HEK293 (cell line): ENCODE results near the gene TYSND1.
A peak's percentile ranks its signal among the peaks of the same experiment; 100 is the strongest.

Experiments used
- CTCF ChIA-PET: fragments of 350-600 bp; formaldehyde crosslinking; extraction: SDS; loops from one replicate; lab custom pipeline; 2021; ENCODE audit warnings: antibody characterized with exemption; lab: Yijun Ruan, JAX
- POLR2A ChIA-PET: fragments of 300-600 bp; formaldehyde crosslinking; extraction: SDS; loops from one replicate; lab custom pipeline; 2020; ENCODE audit warnings: antibody characterized with exemption, inconsistent platforms; lab: Yijun Ruan, JAX
- H3K27ac ChIP-seq: fragments of 200-500 bp; sonication (Bioruptor generic); 2 replicates; pipeline ENCODE4 v1.5.1; 2014; ENCODE audit warnings: low read depth, low read length, control low read depth, inconsistent platforms; ENCODE audit errors: extremely low read depth
- H3K36me3 ChIP-seq, 2 experiments: fragments of 200-500 bp in 1 of 2; sonication (Bioruptor generic) in 1 of 2; 1 replicate in 1 of 2; 2 replicates in 1 of 2; pipeline ENCODE4 v1.5.1; 2014 to 2017; ENCODE audit warnings: inconsistent platforms in 2 of 2, low read length in 2 of 2; ENCODE audit not compliant: control insufficient read depth in 2 of 2, insufficient read depth in 1 of 2
- H3K4me1 ChIP-seq: fragments of 200-500 bp; sonication (Bioruptor generic); 2 replicates; pipeline ENCODE4 v1.5.1; 2014; ENCODE audit warnings: mild to moderate bottlenecking, low read length, inconsistent platforms; ENCODE audit not compliant: control insufficient read depth, insufficient read depth
- H3K4me3 ChIP-seq: 2 replicates; pipeline ENCODE4 v1.5.1; 2011; ENCODE audit warnings: low read depth, mild to moderate bottlenecking, control low read depth, low read length, moderate library complexity
- H3K9me3 ChIP-seq: fragments of 200-500 bp; sonication (Bioruptor generic); 2 replicates; pipeline ENCODE4 v1.5.1; 2014; ENCODE audit warnings: low read depth, low read length, inconsistent platforms; ENCODE audit not compliant: control insufficient read depth, insufficient read depth
- CTCF ChIP-seq: fragments of 450-650 bp; formaldehyde crosslinking; IDR thresholded peaks from 2 replicates; pipeline ENCODE4 v1.5.1; 2016; ENCODE audit warnings: missing biosample characterization, missing genetic modification characterization
- INSM2 ChIP-seq: fragments of 450-650 bp; formaldehyde crosslinking; IDR thresholded peaks from 2 replicates; pipeline ENCODE4 v1.5.1; 2016; ENCODE audit warnings: missing biosample characterization, missing genetic modification characterization
- OSR2 ChIP-seq: fragments of 450-650 bp; formaldehyde crosslinking; IDR thresholded peaks from 2 replicates; pipeline ENCODE4 v1.5.1; 2016; ENCODE audit warnings: missing biosample characterization, missing genetic modification characterization
- PRDM1 ChIP-seq: fragments of 450-650 bp; formaldehyde crosslinking; IDR thresholded peaks from 2 replicates; pipeline ENCODE4; 2016; ENCODE audit warnings: missing biosample characterization, missing genetic modification characterization
- SCRT1 ChIP-seq: fragments of 450-650 bp; formaldehyde crosslinking; IDR thresholded peaks from 2 replicates; pipeline ENCODE4 v1.5.1; 2016; ENCODE audit warnings: missing biosample characterization, missing genetic modification characterization, borderline replicate concordance
- SCRT2 ChIP-seq: fragments of 450-650 bp; formaldehyde crosslinking; IDR thresholded peaks from 2 replicates; pipeline ENCODE4 v1.5.1; 2016; ENCODE audit warnings: missing biosample characterization, missing genetic modification characterization
- TSHZ1 ChIP-seq: fragments of 450-650 bp; formaldehyde crosslinking; IDR thresholded peaks from 2 replicates; pipeline ENCODE4 v1.5.1; 2016; ENCODE audit warnings: missing biosample characterization, missing genetic modification characterization, borderline replicate concordance
- YY1 ChIP-seq: fragments of 450-650 bp; formaldehyde crosslinking; IDR thresholded peaks from 2 replicates; pipeline ENCODE4 v1.5.1; 2018; ENCODE audit warnings: missing biosample characterization, missing genetic modification characterization
- ZBTB7A ChIP-seq: fragments of 450-650 bp; formaldehyde crosslinking; IDR thresholded peaks from 2 replicates; pipeline ENCODE4 v1.5.1; 2016; ENCODE audit warnings: low read depth, missing biosample characterization, missing genetic modification characterization
- ZFP41 ChIP-seq: fragments of 450-650 bp; formaldehyde crosslinking; IDR thresholded peaks from 2 replicates; pipeline ENCODE4 v1.5.1; 2016; ENCODE audit warnings: missing biosample characterization, missing genetic modification characterization, borderline replicate concordance
- ZNF169 ChIP-seq: fragments of 450-650 bp; formaldehyde crosslinking; IDR thresholded peaks from 2 replicates; pipeline ENCODE4 v1.5.1; 2016; ENCODE audit warnings: missing biosample characterization, missing genetic modification characterization
- ZNF19 ChIP-seq: fragments of 450-650 bp; formaldehyde crosslinking; IDR thresholded peaks from 2 replicates; pipeline ENCODE4; 2016; ENCODE audit warnings: missing biosample characterization, missing genetic modification characterization, low read depth
- ZNF473 ChIP-seq: fragments of 450-650 bp; formaldehyde crosslinking; IDR thresholded peaks from 2 replicates; pipeline ENCODE4 v1.5.1; 2017; ENCODE audit warnings: missing biosample characterization, missing genetic modification characterization
- ZNF514 ChIP-seq: fragments of 450-650 bp; formaldehyde crosslinking; IDR thresholded peaks from 2 replicates; pipeline ENCODE4 v1.5.1; 2016; ENCODE audit warnings: missing biosample characterization, missing genetic modification characterization
- ZNF561 ChIP-seq: fragments of 450-650 bp; IDR thresholded peaks from 2 replicates; pipeline ENCODE4 v1.5.1; 2018; ENCODE audit warnings: missing biosample characterization, missing genetic modification characterization, borderline replicate concordance
- ZNF585B ChIP-seq: fragments of 450-650 bp; formaldehyde crosslinking; IDR thresholded peaks from 2 replicates; pipeline ENCODE4 v1.5.1; 2016; ENCODE audit warnings: missing biosample characterization, missing genetic modification characterization
- ZNF623 ChIP-seq: fragments of 450-650 bp; formaldehyde crosslinking; IDR thresholded peaks from 2 replicates; pipeline ENCODE4 v1.5.1; 2016; ENCODE audit warnings: missing biosample characterization, missing genetic modification characterization
- ZNF626 ChIP-seq: fragments of 450-650 bp; sonication (Bioruptor Pico); formaldehyde crosslinking; IDR thresholded peaks from 2 replicates; pipeline ENCODE4 v1.5.1; 2018; ENCODE audit warnings: missing biosample characterization, missing genetic modification characterization, inconsistent platforms
- ZNF658 ChIP-seq: fragments of 450-650 bp; formaldehyde crosslinking; IDR thresholded peaks from 2 replicates; pipeline ENCODE4; 2016; ENCODE audit warnings: missing biosample characterization, missing genetic modification characterization
- ZNF677 ChIP-seq: fragments of 450-650 bp; IDR thresholded peaks from 2 replicates; pipeline ENCODE4 v1.5.0; 2018; ENCODE audit warnings: missing biosample characterization, mild to moderate bottlenecking, missing genetic modification characterization, moderate library complexity
- ZXDB ChIP-seq: fragments of 450-650 bp; formaldehyde crosslinking; IDR thresholded peaks from 2 replicates; pipeline ENCODE4 v1.5.1; 2016; ENCODE audit warnings: missing biosample characterization, missing genetic modification characterization
- TF ChIP-seq, protein P1 (sequence below): fragments of 450-650 bp; formaldehyde crosslinking; IDR thresholded peaks from 2 replicates; pipeline ENCODE4 v1.5.1; 2017; ENCODE audit warnings: missing biosample characterization, missing genetic modification characterization
- TF ChIP-seq, protein P2 (sequence below): fragments of 450-650 bp; formaldehyde crosslinking; IDR thresholded peaks from 2 replicates; pipeline ENCODE4 v1.5.1; 2016; ENCODE audit warnings: missing biosample characterization, missing genetic modification characterization, low read depth
- TF ChIP-seq, protein P3 (sequence below): fragments of 450-650 bp; formaldehyde crosslinking; IDR thresholded peaks from 2 replicates; pipeline ENCODE4 v1.5.1; 2016; ENCODE audit warnings: missing biosample characterization, missing genetic modification characterization

Gene TYSND1

GRCh38 chr10:70162892-70163201, 16.3 kb upstream of the TYSND1 start:
- POLR2A ChIA-PET, result interaction anchor here (0.9 kb wide), 1 partner anchor 16 kb away, joined by 5 read pairs; the partner anchor contains the start of gene TYSND1
- TF ChIP-seq, protein P1, sequence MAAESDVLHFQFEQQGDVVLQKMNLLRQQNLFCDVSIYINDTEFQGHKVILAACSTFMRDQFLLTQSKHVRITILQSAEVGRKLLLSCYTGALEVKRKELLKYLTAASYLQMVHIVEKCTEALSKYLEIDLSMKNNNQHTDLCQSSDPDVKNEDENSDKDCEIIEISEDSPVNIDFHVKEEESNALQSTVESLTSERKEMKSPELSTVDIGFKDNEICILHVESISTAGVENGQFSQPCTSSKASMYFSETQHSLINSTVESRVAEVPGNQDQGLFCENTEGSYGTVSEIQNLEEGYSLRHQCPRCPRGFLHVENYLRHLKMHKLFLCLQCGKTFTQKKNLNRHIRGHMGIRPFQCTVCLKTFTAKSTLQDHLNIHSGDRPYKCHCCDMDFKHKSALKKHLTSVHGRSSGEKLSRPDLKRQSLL, result no peak
- TF ChIP-seq PRDM1 (tag by site-specific recombination) (peak; percentile 97), TSHZ1 (tag by site-specific recombination) (no peak), SCRT2 (peak; percentile 87), OSR2 (tag by site-specific recombination) (no peak), ZBTB7A (tag by site-specific recombination) (no peak), ZXDB (no peak), SCRT1 (0 out of 2 replicates have a peak, but pooled peaks have one; percentile 35), ZNF169 (tag by site-specific recombination) (no peak), ZNF623 (tag by site-specific recombination) (no peak), ZNF514 (tag by site-specific recombination) (no peak), YY1 (tag by site-specific recombination) (no peak), ZNF585B (tag by site-specific recombination) (no peak), ZFP41 (tag by site-specific recombination) (no peak), INSM2 (tag by site-specific recombination) (no peak), ZNF473 (tag by site-specific recombination) (no peak), ZNF19 (tag by site-specific recombination) (no peak), ZNF626 (no peak), CTCF (tag by site-specific recombination) (no peak), ZNF677 (no peak), ZNF561 (tag by site-specific recombination) (no peak), ZNF658 (tag by site-specific recombination) (no peak)
- TF ChIP-seq, protein P2, sequence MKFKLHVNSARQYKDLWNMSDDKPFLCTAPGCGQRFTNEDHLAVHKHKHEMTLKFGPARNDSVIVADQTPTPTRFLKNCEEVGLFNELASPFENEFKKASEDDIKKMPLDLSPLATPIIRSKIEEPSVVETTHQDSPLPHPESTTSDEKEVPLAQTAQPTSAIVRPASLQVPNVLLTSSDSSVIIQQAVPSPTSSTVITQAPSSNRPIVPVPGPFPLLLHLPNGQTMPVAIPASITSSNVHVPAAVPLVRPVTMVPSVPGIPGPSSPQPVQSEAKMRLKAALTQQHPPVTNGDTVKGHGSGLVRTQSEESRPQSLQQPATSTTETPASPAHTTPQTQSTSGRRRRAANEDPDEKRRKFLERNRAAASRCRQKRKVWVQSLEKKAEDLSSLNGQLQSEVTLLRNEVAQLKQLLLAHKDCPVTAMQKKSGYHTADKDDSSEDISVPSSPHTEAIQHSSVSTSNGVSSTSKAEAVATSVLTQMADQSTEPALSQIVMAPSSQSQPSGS (tag by site-specific recombination), result no peak
- TF ChIP-seq, protein P3, sequence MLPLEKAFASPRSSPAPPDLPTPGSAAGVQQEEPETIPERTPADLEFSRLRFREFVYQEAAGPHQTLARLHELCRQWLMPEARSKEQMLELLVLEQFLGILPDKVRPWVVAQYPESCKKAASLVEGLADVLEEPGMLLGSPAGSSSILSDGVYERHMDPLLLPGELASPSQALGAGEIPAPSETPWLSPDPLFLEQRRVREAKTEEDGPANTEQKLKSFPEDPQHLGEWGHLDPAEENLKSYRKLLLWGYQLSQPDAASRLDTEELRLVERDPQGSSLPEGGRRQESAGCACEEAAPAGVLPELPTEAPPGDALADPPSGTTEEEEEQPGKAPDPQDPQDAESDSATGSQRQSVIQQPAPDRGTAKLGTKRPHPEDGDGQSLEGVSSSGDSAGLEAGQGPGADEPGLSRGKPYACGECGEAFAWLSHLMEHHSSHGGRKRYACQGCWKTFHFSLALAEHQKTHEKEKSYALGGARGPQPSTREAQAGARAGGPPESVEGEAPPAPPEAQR (tag by site-specific recombination), result no peak
- TF ChIP-seq, all 188 proteins: peak for 3
- Histone ChIP-seq H3K4me3 (no peak overlapping the region), H3K27ac (no peak overlapping the region), H3K4me1 (peaks cover 3% of the 10 kb centered on the region; the same call in 1 of the 2 replicates), H3K36me3 (peaks cover 21 to 71% of the 10 kb centered on the region in 2 experiments), H3K9me3 (no peaks in the 10 kb centered on the region)
- CTCF ChIA-PET, result interaction anchor here (0.6 kb wide), 1 partner anchor 1648 kb away, joined by 6 read pairs; no protein-coding TSS in a partner anchor
